ENCODE data around the gene OTUB1.

The OTUB1 gene

GRCh38 chr11:64028398-64029115 lies 42.3 kb downstream of the OTUB1 start:
- Histone ChIP-seq H3K36me3 (ENCODE audit: control insufficient read depth in 4 of 4, insufficient read depth in 4 of 4, low read length in 3 of 4) (no peaks in the 10 kb centered on the region), H3K27me3 (replicated peaks in 2 of 5; ENCODE audit: control insufficient read depth in 4 of 5, insufficient read depth in 5 of 5, low read length in 4 of 5) (peaks cover 0 to 22% (median 6%) of the 10 kb centered on the region in 5 experiments), H3K4me1 (ENCODE audit: control extremely low read depth in 1 of 4, control insufficient read depth in 4 of 4, insufficient read depth in 4 of 4, low read length in 3 of 4) (peaks cover 2 to 25% (median 19%) of the 10 kb centered on the region in 4 experiments), H3K9me3 (ENCODE audit: control extremely low read depth in 1 of 5, control insufficient read depth in 4 of 5, insufficient read depth in 2 of 5, low read depth in 1 of 5, low read length in 4 of 5) (no peaks in the 10 kb centered on the region), H3K4me3 (ENCODE audit: control insufficient read depth in 1 of 7, extremely low read depth in 1 of 7, insufficient read depth in 4 of 7, low read depth in 2 of 7, low read length in 6 of 7) (peak overlapping the region in 3 of 7 experiments; percentile 15 to 58 (median 36)), H3K27ac (ENCODE audit: insufficient read depth in 1 of 2, low read depth in 1 of 2, low read length in 2 of 2, poor library complexity in 1 of 2, severe bottlenecking in 2 of 2) (no peak overlapping the region)
- DNase-seq: peak; percentile 24 to 54 (median 48)
- CTCF ChIA-PET: interaction anchor here (1.6 to 6.0 kb wide), 2 partner anchors 27 to 122 kb away, joined by 4 to 34 read pairs; no protein-coding TSS in a partner anchor
- WGBS (ENCODE audit: insufficient coverage): 21% methylated on average over 17 of the region's 22 CpGs
- POLR2A ChIA-PET: interaction anchor here (0.5 to 1.3 kb wide), 2 partner anchors 14 to 135 kb away, joined by 3 read pairs; no protein-coding TSS in a partner anchor

- Histone ChIP-seq H3K36me3 (ENCODE audit: control insufficient read depth in 4 of 4, insufficient read depth in 4 of 4, low read length in 3 of 4) (no peaks in the 10 kb centered on the region), H3K27me3 (replicated peaks in 2 of 5; ENCODE audit: control insufficient read depth in 4 of 5, insufficient read depth in 5 of 5, low read length in 4 of 5) (peaks cover 0 to 34% (median 11%) of the 10 kb centered on the region in 5 experiments)
- WGBS (ENCODE audit: insufficient coverage): 93% methylated on average over 7 of the region's 8 CpGs
Measured at GRCh38 chr11:64029773-64030172, 43.5 kb downstream of the OTUB1 start.

GRCh38 chr11:64031001-64031400 lies 44.8 kb downstream of the OTUB1 start:
- Histone ChIP-seq H3K4me1 (ENCODE audit: control extremely low read depth in 1 of 4, control insufficient read depth in 4 of 4, insufficient read depth in 4 of 4, low read length in 3 of 4) (peaks cover 2 to 36% (median 35%) of the 10 kb centered on the region in 4 experiments), H3K27ac (ENCODE audit: insufficient read depth in 1 of 2, low read depth in 1 of 2, low read length in 2 of 2, poor library complexity in 1 of 2, severe bottlenecking in 2 of 2) (no peak overlapping the region), H3K36me3 (ENCODE audit: control insufficient read depth in 4 of 4, insufficient read depth in 4 of 4, low read length in 3 of 4) (no peaks in the 10 kb centered on the region), H3K9me3 (ENCODE audit: control extremely low read depth in 1 of 5, control insufficient read depth in 4 of 5, insufficient read depth in 2 of 5, low read depth in 1 of 5, low read length in 4 of 5) (no peaks in the 10 kb centered on the region), H3K4me3 (ENCODE audit: control insufficient read depth in 1 of 7, extremely low read depth in 1 of 7, insufficient read depth in 4 of 7, low read depth in 2 of 7, low read length in 6 of 7) (no peak overlapping the region), H3K27me3 (replicated peaks in 2 of 5; ENCODE audit: control insufficient read depth in 4 of 5, insufficient read depth in 5 of 5, low read length in 4 of 5) (peaks cover 0 to 42% (median 16%) of the 10 kb centered on the region in 5 experiments)
- CTCF ChIA-PET: interaction anchor here (1.0 to 4.3 kb wide), 4 partner anchors 10 to 114 kb away, joined by 3 to 28 read pairs (median 3); no protein-coding TSS in a partner anchor
- POLR2A ChIA-PET: interaction anchor here (0.7 kb wide), 1 partner anchor 12 kb away, joined by 3 read pairs; no protein-coding TSS in a partner anchor
- WGBS (ENCODE audit: insufficient coverage): no CpG with 5 or more reads among the region's 3 CpGs
- DNase-seq: no peak

More at GRCh38 chr11:64029773-64030172, 43.5 kb downstream of the OTUB1 start:
- no peaks in the 10 kb centered on the region for H3K9me3 ChIP-seq (ENCODE audit: control extremely low read depth in 1 of 5, control insufficient read depth in 4 of 5, insufficient read depth in 2 of 5, low read depth in 1 of 5, low read length in 4 of 5)
- ChIA-PET POLR2A (interaction anchor here (0.6 kb wide), 1 partner anchor 17 kb away, joined by 4 read pairs; no protein-coding TSS in a partner anchor), CTCF (interaction anchor here (1.6 kb wide), 1 partner anchor 121 kb away, joined by 4 read pairs; no protein-coding TSS in a partner anchor)
- no peak for DNase-seq
- H3K4me1 ChIP-seq (ENCODE audit: control extremely low read depth in 1 of 4, control insufficient read depth in 4 of 4, insufficient read depth in 4 of 4, low read length in 3 of 4): peaks cover 2 to 28% (median 26%) of the 10 kb centered on the region in 4 experiments
- no peak overlapping the region for H3K4me3 ChIP-seq (ENCODE audit: control insufficient read depth in 1 of 7, extremely low read depth in 1 of 7, insufficient read depth in 4 of 7, low read depth in 2 of 7, low read length in 6 of 7)
- H3K27ac ChIP-seq (ENCODE audit: insufficient read depth in 1 of 2, low read depth in 1 of 2, low read length in 2 of 2, poor library complexity in 1 of 2, severe bottlenecking in 2 of 2): no peak overlapping the region

- Histone ChIP-seq H3K9me3 (ENCODE audit: control extremely low read depth in 1 of 5, control insufficient read depth in 4 of 5, insufficient read depth in 2 of 5, low read depth in 1 of 5, low read length in 4 of 5) (no peaks in the 10 kb centered on the region), H3K36me3 (ENCODE audit: control insufficient read depth in 4 of 4, insufficient read depth in 4 of 4, low read length in 3 of 4) (no peaks in the 10 kb centered on the region), H3K27me3 (replicated peaks in 2 of 5; ENCODE audit: control insufficient read depth in 4 of 5, insufficient read depth in 5 of 5, low read length in 4 of 5) (peaks cover 0 to 53% (median 16%) of the 10 kb centered on the region in 5 experiments), H3K4me1 (ENCODE audit: control extremely low read depth in 1 of 4, control insufficient read depth in 4 of 4, insufficient read depth in 4 of 4, low read length in 3 of 4) (peaks cover 2 to 45% (median 42%) of the 10 kb centered on the region in 4 experiments), H3K4me3 (ENCODE audit: control insufficient read depth in 1 of 7, extremely low read depth in 1 of 7, insufficient read depth in 4 of 7, low read depth in 2 of 7, low read length in 6 of 7) (no peak overlapping the region), H3K27ac (ENCODE audit: insufficient read depth in 1 of 2, low read depth in 1 of 2, low read length in 2 of 2, poor library complexity in 1 of 2, severe bottlenecking in 2 of 2) (no peak overlapping the region)
- POLR2A ChIA-PET: no interaction called here
- 91% methylated on average over 3 of the region's 4 CpGs for whole genome bisulfite sequencing (ENCODE audit: insufficient coverage)
- CTCF ChIA-PET: interaction anchor here (0.9 to 4.3 kb wide), 7 partner anchors 9 to 120 kb away, joined by 3 to 28 read pairs (median 3); no protein-coding TSS in a partner anchor
- no peak for DNase-seq
Measured at GRCh38 chr11:64032050-64032449, 45.8 kb downstream of the OTUB1 start.

- DNase-seq: peak in 2 of 3 donors; percentile 29 to 41
- H3K9me3 ChIP-seq (ENCODE audit: control extremely low read depth in 1 of 5, control insufficient read depth in 4 of 5, insufficient read depth in 2 of 5, low read depth in 1 of 5, low read length in 4 of 5): no peaks in the 10 kb centered on the region
Measured at GRCh38 chr11:64034411-64034811, 48.2 kb downstream of the OTUB1 start.

GRCh38 chr11:64035081-64035524 lies 48.9 kb downstream of the OTUB1 start:
- no peaks in the 10 kb centered on the region for H3K9me3 ChIP-seq (ENCODE audit: control extremely low read depth in 1 of 5, control insufficient read depth in 4 of 5, insufficient read depth in 2 of 5, low read depth in 1 of 5, low read length in 4 of 5)
- no peak overlapping the region for H3K27ac ChIP-seq (ENCODE audit: insufficient read depth in 1 of 2, low read depth in 1 of 2, low read length in 2 of 2, poor library complexity in 1 of 2, severe bottlenecking in 2 of 2)
- H3K4me3 ChIP-seq (ENCODE audit: control insufficient read depth in 1 of 7, extremely low read depth in 1 of 7, insufficient read depth in 4 of 7, low read depth in 2 of 7, low read length in 6 of 7): peak overlapping the region in 3 of 7 experiments; percentile 36 to 57 (median 42)
- H3K27me3 ChIP-seq (replicated peaks in 2 of 5; ENCODE audit: control insufficient read depth in 4 of 5, insufficient read depth in 5 of 5, low read length in 4 of 5): peaks cover 0 to 70% (median 25%) of the 10 kb centered on the region in 5 experiments
- WGBS (ENCODE audit: insufficient coverage): 6% methylated on average over 13 of the region's 17 CpGs
- DNase-seq: no peak
- ChIA-PET POLR2A (interaction anchor here (1.0 kb wide), 1 partner anchor 13 kb away, joined by 3 read pairs; no protein-coding TSS in a partner anchor), CTCF (interaction anchor here (1.0 to 8.8 kb wide), 3 partner anchors 34 to 115 kb away, joined by 3 to 62 read pairs (median 28); no protein-coding TSS in a partner anchor)
- peaks cover 0 to 31% (median 24%) of the 10 kb centered on the region in 4 experiments for H3K4me1 ChIP-seq (ENCODE audit: control extremely low read depth in 1 of 4, control insufficient read depth in 4 of 4, insufficient read depth in 4 of 4, low read length in 3 of 4)
- no peaks in the 10 kb centered on the region for H3K36me3 ChIP-seq (ENCODE audit: control insufficient read depth in 4 of 4, insufficient read depth in 4 of 4, low read length in 3 of 4)

More at GRCh38 chr11:64034411-64034811, 48.2 kb downstream of the OTUB1 start:
- no peak overlapping the region for H3K27ac ChIP-seq (ENCODE audit: insufficient read depth in 1 of 2, low read depth in 1 of 2, low read length in 2 of 2, poor library complexity in 1 of 2, severe bottlenecking in 2 of 2)
- WGBS (ENCODE audit: insufficient coverage): 36% methylated on average over 9 of the region's 9 CpGs
- peaks cover 0 to 31% (median 24%) of the 10 kb centered on the region in 4 experiments for H3K4me1 ChIP-seq (ENCODE audit: control extremely low read depth in 1 of 4, control insufficient read depth in 4 of 4, insufficient read depth in 4 of 4, low read length in 3 of 4)
- H3K36me3 ChIP-seq (ENCODE audit: control insufficient read depth in 4 of 4, insufficient read depth in 4 of 4, low read length in 3 of 4): no peaks in the 10 kb centered on the region
- no peak overlapping the region for H3K4me3 ChIP-seq (ENCODE audit: control insufficient read depth in 1 of 7, extremely low read depth in 1 of 7, insufficient read depth in 4 of 7, low read depth in 2 of 7, low read length in 6 of 7)
- peaks cover 0 to 67% (median 25%) of the 10 kb centered on the region in 5 experiments for H3K27me3 ChIP-seq (replicated peaks in 2 of 5; ENCODE audit: control insufficient read depth in 4 of 5, insufficient read depth in 5 of 5, low read length in 4 of 5)
- CTCF ChIA-PET: interaction anchor here (1.0 to 8.8 kb wide), 3 partner anchors 33 to 115 kb away, joined by 3 to 62 read pairs (median 28); no protein-coding TSS in a partner anchor
- POLR2A ChIA-PET: interaction anchor here (1.0 kb wide), 1 partner anchor 14 kb away, joined by 3 read pairs; no protein-coding TSS in a partner anchor

Measured in common myeloid progenitor, CD34-positive (primary cell).